K562 (cell line): ENCODE measurements around the gene MEIKIN. TPM values are rescaled to one million over a fixed set of nuclear protein-coding genes. Genes with fewer than 3 reads are reported as not detected.

Experiments
- ATAC-seq: fragments of 200-7000 bp; cut with Tn5 transposase; 3 replicates; pipeline ENCODE4 v1.9.1; 2020; ENCODE audit warnings: moderate library complexity
- BruUV-seq: library from RNA; stranded (reverse); fragments of 400-500 nt; replicated peaks from 2 replicates; lab custom pipeline; 2021; lab: Mats Ljungman, UMichigan
- CTCF ChIA-PET: fragments of 300-600 bp; formaldehyde crosslinking; extraction: SDS; loops from one replicate; lab custom pipeline; 2021; ENCODE audit warnings: low intra/inter-chr PET ratio; lab: Yijun Ruan, JAX
- POLR2A ChIA-PET: fragments of 300-600, 350-650 bp; sonication (Branson Sonifier 250); formaldehyde crosslinking; extraction: SDS; loops from one replicate; lab custom pipeline; 2021; ENCODE audit warnings: antibody characterized with exemption, inconsistent platforms; lab: Yijun Ruan, JAX
- DNase-seq, 4 experiments: peaks; one replicate each; pipeline versions ENCODE4 v3.0.0 to v3.0.0-alpha.2; 2011 to 2018; ENCODE audit warnings: low spot score in 3 of 4, mixed read lengths in 3 of 4; ENCODE audit errors: extremely low read depth in 1 of 4
- FAIRE-seq: peaks from 2 replicates; lab custom pipeline; 2011; peaks lifted over from hg19 to GRCh38; lab: Jason Lieb, UNC
- H2AFZ ChIP-seq: 2 replicates; pipeline ENCODE4 v1.6.0; 2011; ENCODE audit warnings: low read depth, low read length, control low read depth, inconsistent platforms
- H3K27ac ChIP-seq: fragments of 200-600 bp; 3 replicates; pipeline ENCODE4 v1.8.0; 2011; ENCODE audit warnings: low read depth, mild to moderate bottlenecking, control low read depth, inconsistent platforms, low read length, moderate library complexity, mixed read lengths; ENCODE audit errors: extremely low read depth
- H3K27me3 ChIP-seq, 2 experiments: fragments of 300-600 bp in 1 of 2; 2 replicates in 1 of 2; 3 replicates in 1 of 2; pipeline versions ENCODE4 v1.6.0 to v1.8.0; 2011; ENCODE audit warnings: inconsistent platforms in 2 of 2, low read length in 2 of 2, mild to moderate bottlenecking in 1 of 2, mixed read lengths in 1 of 2, moderate library complexity in 1 of 2; ENCODE audit not compliant: control insufficient read depth in 2 of 2, insufficient read depth in 2 of 2
- H3K36me3 ChIP-seq: fragments of 300-600 bp; 3 replicates; pipeline ENCODE4 v1.8.0; 2011; ENCODE audit warnings: mild to moderate bottlenecking, low read length, inconsistent platforms; ENCODE audit not compliant: control insufficient read depth, insufficient read depth
- H3K4me1 ChIP-seq, 2 experiments: fragments of 200-600 bp in 1 of 2; replicated peaks in 1 of 2; 2 replicates in 1 of 2; 3 replicates in 1 of 2; pipeline versions ENCODE4 v1.5.1 to v1.8.0; 2011; ENCODE audit warnings: inconsistent platforms in 2 of 2, low read length in 2 of 2, mild to moderate bottlenecking in 1 of 2, mixed read lengths in 1 of 2, moderate library complexity in 1 of 2; ENCODE audit not compliant: control insufficient read depth in 2 of 2, insufficient read depth in 2 of 2
- H3K4me2 ChIP-seq: 2 replicates; pipeline ENCODE4 v1.6.1; 2011; ENCODE audit warnings: low read length, control low read depth, inconsistent platforms, mixed read lengths; ENCODE audit not compliant: insufficient read depth
- H3K4me3 ChIP-seq: fragments of 200-600 bp; sonication (generic), shearing (Covaris generic); 2 replicates; pipeline ENCODE4 v1.5.1; 2016; ENCODE audit warnings: control low read depth, inconsistent platforms
- H3K79me2 ChIP-seq: fragments of 200-600 bp; 3 replicates; pipeline ENCODE4 v1.8.0; 2011; ENCODE audit warnings: low read length, inconsistent platforms; ENCODE audit not compliant: control insufficient read depth, insufficient read depth
- H3K9ac ChIP-seq, 2 experiments: 2 replicates each; pipeline versions ENCODE4 v1.6.0 to v1.6.1; 2011; ENCODE audit warnings: low read depth in 2 of 2, low read length in 2 of 2, control low read depth in 1 of 2, inconsistent platforms in 1 of 2, mild to moderate bottlenecking in 1 of 2, mixed read lengths in 1 of 2; ENCODE audit not compliant: insufficient read depth in 1 of 2
- H3K9me1 ChIP-seq: one replicate; pipeline ENCODE4 v1.6.0; 2011; ENCODE audit warnings: inconsistent platforms, mild to moderate bottlenecking, low read length, moderate library complexity; ENCODE audit not compliant: control insufficient read depth, insufficient read depth
- H3K9me3 ChIP-seq: replicated peaks from 2 replicates; pipeline ENCODE4 v1.5.1; 2011; ENCODE audit warnings: low read depth, low read length, inconsistent platforms; ENCODE audit not compliant: control insufficient read depth, insufficient read depth
- H4K20me1 ChIP-seq: replicated peaks from 2 replicates; pipeline ENCODE4 v1.6.1; 2011; ENCODE audit warnings: low read length, inconsistent platforms, mixed read lengths; ENCODE audit not compliant: control insufficient read depth, insufficient read depth
- BRCA1 ChIP-seq, 2 experiments: fragments of 450-650 bp in 1 of 2; sonication (generic) in 1 of 2; formaldehyde crosslinking in 1 of 2; IDR thresholded peaks; 2 replicates each; pipeline versions ENCODE4 v1.5.0 to v1.6.1; 2017 to 2020; ENCODE audit warnings: mild to moderate bottlenecking in 1 of 2, missing genetic modification reagents in 1 of 2
- EP400 ChIP-seq: fragments of 450-650 bp; IDR thresholded peaks from 2 replicates; pipeline ENCODE4 v1.6.1; 2017; ENCODE audit warnings: antibody characterized with exemption, mild to moderate bottlenecking, moderate library complexity
- MAFG ChIP-seq: fragments of 450-650 bp; conservative IDR thresholded peaks from 2 replicates; pipeline ENCODE4 v1.6.1; 2016; ENCODE audit warnings: missing genetic modification characterization, missing compliant biosample characterization
- PBX2 ChIP-seq, 2 experiments: IDR thresholded peaks in 1 of 2; conservative IDR thresholded peaks in 1 of 2; 2 replicates each; pipeline ENCODE4 v1.6.1; 2016; ENCODE audit warnings: low read depth in 2 of 2, mild to moderate bottlenecking in 1 of 2, missing compliant biosample characterization in 1 of 2, missing genetic modification characterization in 1 of 2, moderate library complexity in 1 of 2
- PPARD ChIP-seq: fragments of 250-450 bp; sonication (Bioruptor Pico); IDR thresholded peaks from 2 replicates; pipeline ENCODE4 v1.8.0; 2022; ENCODE audit warnings: inconsistent platforms, mild to moderate bottlenecking, moderate library complexity
- RCOR1 ChIP-seq, 2 experiments: IDR thresholded peaks; 2 replicates each; pipeline ENCODE4 v1.6.1; 2012; ENCODE audit warnings: low read depth in 2 of 2, low read length in 2 of 2, borderline replicate concordance in 1 of 2, improper control_type of control experiment in 1 of 2
- RFX5 ChIP-seq: IDR thresholded peaks from 2 replicates; pipeline ENCODE4 v1.6.1; 2011; ENCODE audit warnings: low read depth, mild to moderate bottlenecking, improper control_type of control experiment, low read length
- ZBTB12 ChIP-seq: fragments of 250-450 bp; sonication (Bioruptor Pico); IDR thresholded peaks from 2 replicates; pipeline ENCODE4 v1.4.0; 2020
- ZFPM2 ChIP-seq: fragments of 250-450 bp; sonication (Bioruptor Pico); IDR thresholded peaks from 2 replicates; pipeline ENCODE4 v1.5.1; 2022; ENCODE audit warnings: mild to moderate bottlenecking
- ZNF311 ChIP-seq: fragments of 250-450 bp; sonication (Bioruptor Pico); IDR thresholded peaks from 2 replicates; pipeline ENCODE4 v1.4.0; 2020; ENCODE audit warnings: mild to moderate bottlenecking, moderate library complexity
- WGBS: fragments of 100-300 bp; shearing (Covaris generic); methylation state at CpG from one replicate; pipeline ENCODE4 v1.1.6; 2016; ENCODE audit warnings: low coverage, mixed read lengths; ENCODE audit not compliant: insufficient coverage; ENCODE audit errors: missing lambda C conversion rate; 5-methylcytosine and 5-hydroxymethylcytosine counted together
- in situ Hi-C: fragments of 300-500 bp; cut with MboI; formaldehyde crosslinking; loops from 4 replicates; pipeline ENCODE4 v1.15.0; 2018; ENCODE audit warnings: inconsistent platforms, mixed read lengths
- intact Hi-C: fragments of 100-400 bp; cut with micrococcal nuclease; formaldehyde crosslinking; loops from 2 replicates; pipeline ENCODE4 v1.14.2; 2022
- polyA plus RNA-seq, 8 experiments: library from polyadenylated mRNA; depleted of rRNA in 4 of 8; stranded (reverse) in 5 of 8; unstranded in 3 of 8; fragments of >200 nt; fragmentation: Nextera tagmentation in 2 of 8; fragmentation: Illumina TruSeq in 1 of 8; extraction: Ambion mirVana in 2 of 8; extraction: Trizol in 1 of 8; gene quantifications; 2 replicates each; pipeline versions ENCODE4 v1.2.1 to v1.2.3, GENCODE V29; 2011 to 2014; ENCODE audit warnings: inconsistent platforms in 1 of 8, missing spikeins in 1 of 8
- total RNA-seq, 7 experiments: library from RNA; depleted of rRNA in 6 of 7; stranded (reverse); fragments of >200 nt in 6 of 7; fragmentation: Illumina TruSeq in 2 of 7; extraction: Trizol in 2 of 7; gene quantifications; 2 replicates each; pipeline versions ENCODE4 v1.2.1 to v1.2.3, GENCODE V29; 2011 to 2021; ENCODE audit warnings: low replicate concordance in 1 of 7
- TF ChIP-seq, protein P1 (sequence below): fragments of 200-400 bp; formaldehyde crosslinking; IDR thresholded peaks from 2 replicates; pipeline ENCODE4 v1.6.1; 2017; ENCODE audit warnings: mild to moderate bottlenecking, low read depth, low read length, moderate library complexity
- TF ChIP-seq, protein P2 (sequence below), 3 experiments: fragments of 200-800 bp in 1 of 3; fragments of 250-450 bp in 1 of 3; fragments of 450-650 bp in 1 of 3; sonication (Bioruptor Pico) in 1 of 3; sonication (Bioruptor generic) in 1 of 3; formaldehyde crosslinking in 1 of 3; IDR thresholded peaks; 2 replicates each; pipeline versions ENCODE4 v1.6.1 to v1.8.0; 2016 to 2022; ENCODE audit warnings: mild to moderate bottlenecking in 2 of 3, missing genetic modification characterization in 2 of 3, missing compliant biosample characterization in 1 of 3, moderate library complexity in 1 of 3

The MEIKIN gene
- total and polyA plus RNA-seq, 9 of the 15 experiments (the other 6 are each of a cell fraction or from before 2014, with no cell fraction given) = 0.18 TPM; not detected in 8

DNA sequence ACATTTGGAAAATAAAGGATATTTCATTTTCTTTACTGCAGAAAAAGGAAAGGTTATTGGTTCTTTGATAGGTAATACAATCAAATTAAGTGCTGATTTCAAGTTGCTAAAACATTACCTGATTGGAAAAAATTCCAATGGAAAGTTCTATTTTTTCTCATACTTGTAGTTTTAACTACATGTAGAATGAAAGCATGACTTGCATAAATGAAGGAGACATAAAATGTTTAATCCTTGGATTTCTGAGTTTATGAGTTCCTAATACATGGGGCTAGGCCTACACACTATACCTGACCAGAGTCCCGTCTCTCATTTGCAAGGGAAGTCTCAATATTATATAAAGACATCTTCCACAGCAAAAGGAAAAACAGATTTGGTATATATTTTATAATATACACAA lies 5.2 kb upstream of the MEIKIN start:
- ATAC-seq (no peak), DNase-seq (no peak), FAIRE-seq (no peak)
- WGBS = 21% methylated on average over 1 of the region's 1 CpG
- Histone ChIP-seq H3K4me1 (peaks cover 0 to 1% of the 10 kb centered on the region in 2 experiments; a peak in 1 of 5 replicates), H3K9ac (no peak overlapping the region), H3K79me2 (no peaks in the 10 kb centered on the region), H3K9me1 (no peaks in the 10 kb centered on the region), H4K20me1 (no peaks in the 10 kb centered on the region), H3K27me3 (no peaks in the 10 kb centered on the region), H3K36me3 (no peaks in the 10 kb centered on the region), H2AFZ (no peak overlapping the region), H3K27ac (no peak overlapping the region), H3K4me3 (no peak overlapping the region), H3K4me2 (no peak overlapping the region), H3K9me3 (no peaks in the 10 kb centered on the region)
- in situ Hi-C loops = no loop called here
- POLR2A ChIA-PET = no interaction called here
- intact Hi-C loops = no loop called here
- no TSS peak for BruUV-seq
- CTCF ChIA-PET = no interaction called here
- TF ChIP-seq, protein P1, sequence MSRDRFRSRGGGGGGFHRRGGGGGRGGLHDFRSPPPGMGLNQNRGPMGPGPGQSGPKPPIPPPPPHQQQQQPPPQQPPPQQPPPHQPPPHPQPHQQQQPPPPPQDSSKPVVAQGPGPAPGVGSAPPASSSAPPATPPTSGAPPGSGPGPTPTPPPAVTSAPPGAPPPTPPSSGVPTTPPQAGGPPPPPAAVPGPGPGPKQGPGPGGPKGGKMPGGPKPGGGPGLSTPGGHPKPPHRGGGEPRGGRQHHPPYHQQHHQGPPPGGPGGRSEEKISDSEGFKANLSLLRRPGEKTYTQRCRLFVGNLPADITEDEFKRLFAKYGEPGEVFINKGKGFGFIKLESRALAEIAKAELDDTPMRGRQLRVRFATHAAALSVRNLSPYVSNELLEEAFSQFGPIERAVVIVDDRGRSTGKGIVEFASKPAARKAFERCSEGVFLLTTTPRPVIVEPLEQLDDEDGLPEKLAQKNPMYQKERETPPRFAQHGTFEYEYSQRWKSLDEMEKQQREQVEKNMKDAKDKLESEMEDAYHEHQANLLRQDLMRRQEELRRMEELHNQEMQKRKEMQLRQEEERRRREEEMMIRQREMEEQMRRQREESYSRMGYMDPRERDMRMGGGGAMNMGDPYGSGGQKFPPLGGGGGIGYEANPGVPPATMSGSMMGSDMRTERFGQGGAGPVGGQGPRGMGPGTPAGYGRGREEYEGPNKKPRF = no peak
- TF ChIP-seq ZFPM2 (CRISPR knock-in tag) (no peak), PBX2 (CRISPR knock-in tag; IDR thresholded peaks at IDR 0.05; ENCODE audit: low read depth) (no peak), PBX2 (tag; conservative IDR thresholded peaks at IDR 0.05; ENCODE audit: low read depth) (no peak), ZNF311 (CRISPR knock-in tag) (no peak), MAFG (tag) (0 out of 2 replicates have a peak, but pooled peaks have one; percentile 49), EP400 (no peak), RCOR1 (IDR thresholded peaks at IDR 0.05; ENCODE audit: borderline replicate concordance in 1 of 2, low read depth in 2 of 2, low read length in 2 of 2) (no peak), ZBTB12 (no peak), PPARD (CRISPR knock-in tag) (no peak), RFX5 (no peak), BRCA1 (IDR thresholded peaks at IDR 0.05) (no peak), BRCA1 (CRISPR knock-in tag; IDR thresholded peaks at IDR 0.05) (no peak)
- TF ChIP-seq, protein P2, sequence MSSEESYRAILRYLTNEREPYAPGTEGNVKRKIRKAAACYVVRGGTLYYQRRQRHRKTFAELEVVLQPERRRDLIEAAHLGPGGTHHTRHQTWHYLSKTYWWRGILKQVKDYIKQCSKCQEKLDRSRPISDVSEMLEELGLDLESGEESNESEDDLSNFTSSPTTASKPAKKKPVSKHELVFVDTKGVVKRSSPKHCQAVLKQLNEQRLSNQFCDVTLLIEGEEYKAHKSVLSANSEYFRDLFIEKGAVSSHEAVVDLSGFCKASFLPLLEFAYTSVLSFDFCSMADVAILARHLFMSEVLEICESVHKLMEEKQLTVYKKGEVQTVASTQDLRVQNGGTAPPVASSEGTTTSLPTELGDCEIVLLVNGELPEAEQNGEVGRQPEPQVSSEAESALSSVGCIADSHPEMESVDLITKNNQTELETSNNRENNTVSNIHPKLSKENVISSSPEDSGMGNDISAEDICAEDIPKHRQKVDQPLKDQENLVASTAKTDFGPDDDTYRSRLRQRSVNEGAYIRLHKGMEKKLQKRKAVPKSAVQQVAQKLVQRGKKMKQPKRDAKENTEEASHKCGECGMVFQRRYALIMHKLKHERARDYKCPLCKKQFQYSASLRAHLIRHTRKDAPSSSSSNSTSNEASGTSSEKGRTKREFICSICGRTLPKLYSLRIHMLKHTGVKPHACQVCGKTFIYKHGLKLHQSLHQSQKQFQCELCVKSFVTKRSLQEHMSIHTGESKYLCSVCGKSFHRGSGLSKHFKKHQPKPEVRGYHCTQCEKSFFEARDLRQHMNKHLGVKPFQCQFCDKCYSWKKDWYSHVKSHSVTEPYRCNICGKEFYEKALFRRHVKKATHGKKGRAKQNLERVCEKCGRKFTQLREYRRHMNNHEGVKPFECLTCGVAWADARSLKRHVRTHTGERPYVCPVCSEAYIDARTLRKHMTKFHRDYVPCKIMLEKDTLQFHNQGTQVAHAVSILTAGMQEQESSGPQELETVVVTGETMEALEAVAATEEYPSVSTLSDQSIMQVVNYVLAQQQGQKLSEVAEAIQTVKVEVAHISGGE (CRISPR knock-in tag; IDR thresholded peaks at IDR 0.05) = no peak
